Astrocyte (in vitro differentiated cells and primary cell): ENCODE results near the gene PDLIM5.

Experiments used
- EZH2 ChIP-seq: IDR thresholded peaks from 2 replicates; pipeline ENCODE4 v1.6.1; 2012; ENCODE audit warnings: mild to moderate bottlenecking, low read length, inconsistent platforms; ENCODE audit not compliant: insufficient read depth
- TF ChIP-seq, protein P1 (sequence below): IDR thresholded peaks from 2 replicates; pipeline ENCODE4 v1.5.1; 2011; ENCODE audit warnings: low read depth, mild to moderate bottlenecking, inconsistent platforms, low read length, moderate library complexity; ENCODE audit not compliant: insufficient read depth

DNA sequence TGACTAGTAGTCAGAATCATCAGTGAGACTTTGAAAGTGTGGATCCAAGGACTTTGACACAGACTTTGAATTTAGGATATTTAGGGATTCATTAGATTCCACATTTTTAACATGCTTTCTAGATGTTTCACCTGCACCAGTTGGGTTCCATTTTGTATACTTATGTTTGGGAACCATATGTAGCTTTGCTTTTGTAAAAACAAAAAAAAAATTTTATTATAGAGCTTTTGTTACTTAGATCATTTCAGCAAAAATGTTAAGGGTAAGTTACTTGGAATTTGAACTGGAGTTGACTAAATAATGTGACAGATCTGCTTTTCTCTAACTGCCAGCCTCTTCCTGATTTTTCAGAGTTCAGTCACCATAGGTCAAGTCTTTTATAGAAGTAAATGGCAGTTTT, 14.6 kb downstream of the PDLIM5 start:
- TF ChIP-seq, protein P1, sequence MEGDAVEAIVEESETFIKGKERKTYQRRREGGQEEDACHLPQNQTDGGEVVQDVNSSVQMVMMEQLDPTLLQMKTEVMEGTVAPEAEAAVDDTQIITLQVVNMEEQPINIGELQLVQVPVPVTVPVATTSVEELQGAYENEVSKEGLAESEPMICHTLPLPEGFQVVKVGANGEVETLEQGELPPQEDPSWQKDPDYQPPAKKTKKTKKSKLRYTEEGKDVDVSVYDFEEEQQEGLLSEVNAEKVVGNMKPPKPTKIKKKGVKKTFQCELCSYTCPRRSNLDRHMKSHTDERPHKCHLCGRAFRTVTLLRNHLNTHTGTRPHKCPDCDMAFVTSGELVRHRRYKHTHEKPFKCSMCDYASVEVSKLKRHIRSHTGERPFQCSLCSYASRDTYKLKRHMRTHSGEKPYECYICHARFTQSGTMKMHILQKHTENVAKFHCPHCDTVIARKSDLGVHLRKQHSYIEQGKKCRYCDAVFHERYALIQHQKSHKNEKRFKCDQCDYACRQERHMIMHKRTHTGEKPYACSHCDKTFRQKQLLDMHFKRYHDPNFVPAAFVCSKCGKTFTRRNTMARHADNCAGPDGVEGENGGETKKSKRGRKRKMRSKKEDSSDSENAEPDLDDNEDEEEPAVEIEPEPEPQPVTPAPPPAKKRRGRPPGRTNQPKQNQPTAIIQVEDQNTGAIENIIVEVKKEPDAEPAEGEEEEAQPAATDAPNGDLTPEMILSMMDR = no peak
- TF ChIP-seq EZH2 = no peak
